WTC11 (cell line): Measurements from ENCODE around the gene SLC22A31. TPM values are rescaled to one million over a fixed set of nuclear protein-coding genes. Genes with fewer than 3 reads are reported as not detected.

Source experiments
- ATAC-seq: fragments of 200-7000 bp; cut with Tn5 transposase; 2 replicates; pipeline ENCODE4 v1.10.0; 2021; ENCODE audit warnings: mild to moderate bottlenecking, moderate library complexity
- CTCF ChIA-PET: fragments of 300-600 bp; sonication (Branson Sonifier 250); formaldehyde crosslinking; loops from one replicate; lab custom pipeline; 2021; ENCODE audit warnings: antibody characterized with exemption; lab: Charles Lee
- POLR2A ChIA-PET: fragments of 350-600 bp; sonication (Branson Sonifier 250); formaldehyde crosslinking; loops from one replicate; lab custom pipeline; 2021; ENCODE audit warnings: antibody characterized with exemption; lab: Charles Lee
- DNase-seq: peaks from one replicate; pipeline ENCODE4 v3.0.0; 2021; ENCODE audit warnings: low spot score
- H3K27ac Mint-ChIP-seq: 2 replicates; pipeline ENCODE4 v1.8.0; 2021; ENCODE audit warnings: mixed read lengths
- H3K27me3 Mint-ChIP-seq: 2 replicates; pipeline ENCODE4 v1.8.0; 2021; ENCODE audit warnings: low read depth, mild to moderate bottlenecking, moderate library complexity, mixed read lengths
- H3K36me3 Mint-ChIP-seq: 2 replicates; pipeline ENCODE4 v1.8.0; 2021; ENCODE audit warnings: mixed read lengths
- H3K4me1 Mint-ChIP-seq: 2 replicates; pipeline ENCODE4 v1.8.0; 2022; ENCODE audit warnings: mixed read lengths
- H3K4me3 Mint-ChIP-seq: 2 replicates; pipeline ENCODE4 v1.8.0; 2021; ENCODE audit warnings: mild to moderate bottlenecking, moderate library complexity, mixed read lengths
- H3K9me3 Mint-ChIP-seq: 2 replicates; pipeline ENCODE4 v1.8.0; 2021; ENCODE audit warnings: mixed read lengths
- ATF1 ChIP-seq: sonication (generic); formaldehyde crosslinking; IDR thresholded peaks from 2 replicates; pipeline ENCODE4 v1.8.1; 2023; ENCODE audit warnings: mild to moderate bottlenecking, moderate library complexity, missing genetic modification reagents
- FOXJ3 ChIP-seq: sonication (generic); formaldehyde crosslinking; IDR thresholded peaks from 2 replicates; pipeline ENCODE4 v1.9.0; 2021; ENCODE audit warnings: missing genetic modification reagents, mild to moderate bottlenecking, borderline replicate concordance
- FOXP1 ChIP-seq: sonication (generic); formaldehyde crosslinking; IDR thresholded peaks from 2 replicates; pipeline ENCODE4 v1.8.0; 2022; ENCODE audit warnings: missing genetic modification reagents, mild to moderate bottlenecking, moderate library complexity, borderline replicate concordance
- NR3C1 ChIP-seq: sonication (generic); formaldehyde crosslinking; conservative IDR thresholded peaks from 2 replicates; pipeline ENCODE4 v1.8.1; 2023; ENCODE audit warnings: low read depth, mild to moderate bottlenecking, missing genetic modification reagents
- RORB ChIP-seq: fragments of 250-450 bp; sonication (Bioruptor Pico); IDR thresholded peaks from 2 replicates; pipeline ENCODE4 v1.9.0; 2021; ENCODE audit warnings: mild to moderate bottlenecking
- SMAD3 ChIP-seq: sonication (generic); formaldehyde crosslinking; IDR thresholded peaks from 2 replicates; pipeline ENCODE4 v1.8.0; 2022; ENCODE audit warnings: missing genetic modification reagents, mild to moderate bottlenecking, borderline replicate concordance
- TEAD1 ChIP-seq: sonication (generic); formaldehyde crosslinking; IDR thresholded peaks from 2 replicates; pipeline ENCODE4 v1.8.0; 2022; ENCODE audit warnings: mild to moderate bottlenecking, missing genetic modification reagents
- ZBTB21 ChIP-seq: sonication (generic); formaldehyde crosslinking; IDR thresholded peaks from 2 replicates; pipeline ENCODE4 v1.8.1; 2023; ENCODE audit warnings: mild to moderate bottlenecking, missing genetic modification reagents, borderline replicate concordance
- ZNF121 ChIP-seq: sonication (generic); formaldehyde crosslinking; IDR thresholded peaks from 2 replicates; pipeline ENCODE4 v1.8.0; 2023; ENCODE audit warnings: missing genetic modification reagents
- ZNF232 ChIP-seq: sonication (generic); formaldehyde crosslinking; IDR thresholded peaks from 2 replicates; pipeline ENCODE4 v1.8.0; 2022; ENCODE audit warnings: mild to moderate bottlenecking, missing genetic modification reagents
- ZNF263 ChIP-seq: sonication (generic); formaldehyde crosslinking; IDR thresholded peaks from 2 replicates; pipeline ENCODE4 v1.8.1; 2022; ENCODE audit warnings: low read depth, mild to moderate bottlenecking, moderate library complexity, missing genetic modification reagents
- ZNF423 ChIP-seq: fragments of 250-450 bp; sonication (Bioruptor Pico); IDR thresholded peaks from 2 replicates; pipeline ENCODE4 v2.1.2; 2022; ENCODE audit warnings: mild to moderate bottlenecking, moderate library complexity
- total RNA-seq: library from RNA; stranded (reverse); gene quantifications from 3 replicates; pipeline ENCODE4 v1.2.3, GENCODE V29; 2021
- TF ChIP-seq, protein P1 (sequence below): sonication (generic); formaldehyde crosslinking; IDR thresholded peaks from 2 replicates; pipeline ENCODE4 v1.8.1; 2023; ENCODE audit warnings: mild to moderate bottlenecking, missing genetic modification reagents, borderline replicate concordance
- TF ChIP-seq, protein P2 (sequence below): sonication (generic); formaldehyde crosslinking; IDR thresholded peaks from 2 replicates; pipeline ENCODE4 v1.8.1; 2023; ENCODE audit warnings: mild to moderate bottlenecking, moderate library complexity, missing genetic modification reagents
- TF ChIP-seq, protein P3 (sequence below): sonication (generic); formaldehyde crosslinking; IDR thresholded peaks from 2 replicates; pipeline ENCODE4 v1.8.1; 2022; ENCODE audit warnings: missing genetic modification reagents, borderline replicate concordance
- TF ChIP-seq, protein P4 (sequence below): fragments of 250-450 bp; sonication (Bioruptor Pico); conservative IDR thresholded peaks from 2 replicates; pipeline ENCODE4 v1.9.0; 2021; ENCODE audit warnings: mild to moderate bottlenecking
- TF ChIP-seq, protein P5 (sequence below): sonication (generic); formaldehyde crosslinking; IDR thresholded peaks from 2 replicates; pipeline ENCODE4 v1.8.1; 2022; ENCODE audit warnings: mild to moderate bottlenecking, missing genetic modification reagents, moderate library complexity, borderline replicate concordance
- TF ChIP-seq, protein P6 (sequence below): sonication (generic); formaldehyde crosslinking; IDR thresholded peaks from 2 replicates; pipeline ENCODE4 v1.8.0; 2023; ENCODE audit warnings: missing genetic modification reagents

The SLC22A31 gene
- total RNA-seq, 1 experiment from 2014 or later = 12.1 TPM

DNA sequence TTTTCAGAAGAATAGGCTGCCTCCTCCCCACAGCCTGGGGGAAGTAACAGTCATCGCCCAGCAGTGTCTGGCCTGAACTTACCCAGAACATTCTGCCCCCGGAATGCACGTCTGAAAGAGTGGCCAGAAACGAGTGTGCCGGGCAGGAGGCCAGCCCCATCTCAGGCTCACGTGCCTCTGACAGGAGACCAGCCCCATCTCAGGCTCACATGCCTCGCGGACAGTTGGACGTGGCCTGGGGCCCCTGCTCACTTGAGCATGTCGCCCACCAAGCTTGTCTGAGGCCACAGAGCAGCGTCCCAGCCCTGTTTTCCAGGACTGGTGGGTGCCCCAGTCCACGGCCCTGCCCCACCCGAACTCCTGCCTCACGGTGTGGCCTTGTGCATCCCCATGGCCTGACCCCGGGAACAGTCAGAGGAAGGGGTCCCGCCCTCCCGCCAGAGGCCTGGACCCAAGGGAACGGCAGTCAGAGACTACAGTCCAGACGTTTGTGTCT lies 45.1 kb downstream of the SLC22A31 start (continued):
- TF ChIP-seq, protein P1, sequence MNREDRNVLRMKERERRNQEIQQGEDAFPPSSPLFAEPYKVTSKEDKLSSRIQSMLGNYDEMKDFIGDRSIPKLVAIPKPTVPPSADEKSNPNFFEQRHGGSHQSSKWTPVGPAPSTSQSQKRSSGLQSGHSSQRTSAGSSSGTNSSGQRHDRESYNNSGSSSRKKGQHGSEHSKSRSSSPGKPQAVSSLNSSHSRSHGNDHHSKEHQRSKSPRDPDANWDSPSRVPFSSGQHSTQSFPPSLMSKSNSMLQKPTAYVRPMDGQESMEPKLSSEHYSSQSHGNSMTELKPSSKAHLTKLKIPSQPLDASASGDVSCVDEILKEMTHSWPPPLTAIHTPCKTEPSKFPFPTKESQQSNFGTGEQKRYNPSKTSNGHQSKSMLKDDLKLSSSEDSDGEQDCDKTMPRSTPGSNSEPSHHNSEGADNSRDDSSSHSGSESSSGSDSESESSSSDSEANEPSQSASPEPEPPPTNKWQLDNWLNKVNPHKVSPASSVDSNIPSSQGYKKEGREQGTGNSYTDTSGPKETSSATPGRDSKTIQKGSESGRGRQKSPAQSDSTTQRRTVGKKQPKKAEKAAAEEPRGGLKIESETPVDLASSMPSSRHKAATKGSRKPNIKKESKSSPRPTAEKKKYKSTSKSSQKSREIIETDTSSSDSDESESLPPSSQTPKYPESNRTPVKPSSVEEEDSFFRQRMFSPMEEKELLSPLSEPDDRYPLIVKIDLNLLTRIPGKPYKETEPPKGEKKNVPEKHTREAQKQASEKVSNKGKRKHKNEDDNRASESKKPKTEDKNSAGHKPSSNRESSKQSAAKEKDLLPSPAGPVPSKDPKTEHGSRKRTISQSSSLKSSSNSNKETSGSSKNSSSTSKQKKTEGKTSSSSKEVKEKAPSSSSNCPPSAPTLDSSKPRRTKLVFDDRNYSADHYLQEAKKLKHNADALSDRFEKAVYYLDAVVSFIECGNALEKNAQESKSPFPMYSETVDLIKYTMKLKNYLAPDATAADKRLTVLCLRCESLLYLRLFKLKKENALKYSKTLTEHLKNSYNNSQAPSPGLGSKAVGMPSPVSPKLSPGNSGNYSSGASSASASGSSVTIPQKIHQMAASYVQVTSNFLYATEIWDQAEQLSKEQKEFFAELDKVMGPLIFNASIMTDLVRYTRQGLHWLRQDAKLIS (CRISPR knock-in tag) = no peak
- TF ChIP-seq ZNF232 (CRISPR knock-in tag) = no peak
- TF ChIP-seq FOXJ3 (CRISPR knock-in tag) = no peak
- TF ChIP-seq, protein P2, sequence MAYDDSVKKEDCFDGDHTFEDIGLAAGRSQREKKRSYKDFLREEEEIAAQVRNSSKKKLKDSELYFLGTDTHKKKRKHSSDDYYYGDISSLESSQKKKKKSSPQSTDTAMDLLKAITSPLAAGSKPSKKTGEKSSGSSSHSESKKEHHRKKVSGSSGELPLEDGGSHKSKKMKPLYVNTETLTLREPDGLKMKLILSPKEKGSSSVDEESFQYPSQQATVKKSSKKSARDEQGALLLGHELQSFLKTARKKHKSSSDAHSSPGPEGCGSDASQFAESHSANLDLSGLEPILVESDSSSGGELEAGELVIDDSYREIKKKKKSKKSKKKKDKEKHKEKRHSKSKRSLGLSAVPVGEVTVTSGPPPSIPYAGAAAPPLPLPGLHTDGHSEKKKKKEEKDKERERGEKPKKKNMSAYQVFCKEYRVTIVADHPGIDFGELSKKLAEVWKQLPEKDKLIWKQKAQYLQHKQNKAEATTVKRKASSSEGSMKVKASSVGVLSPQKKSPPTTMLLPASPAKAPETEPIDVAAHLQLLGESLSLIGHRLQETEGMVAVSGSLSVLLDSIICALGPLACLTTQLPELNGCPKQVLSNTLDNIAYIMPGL (CRISPR knock-in tag) = no peak
- no peak for TF ChIP-seq NR3C1 (CRISPR knock-in tag)
- TF ChIP-seq ZNF423 (CRISPR knock-in tag) = no peak
- TF ChIP-seq, protein P3, sequence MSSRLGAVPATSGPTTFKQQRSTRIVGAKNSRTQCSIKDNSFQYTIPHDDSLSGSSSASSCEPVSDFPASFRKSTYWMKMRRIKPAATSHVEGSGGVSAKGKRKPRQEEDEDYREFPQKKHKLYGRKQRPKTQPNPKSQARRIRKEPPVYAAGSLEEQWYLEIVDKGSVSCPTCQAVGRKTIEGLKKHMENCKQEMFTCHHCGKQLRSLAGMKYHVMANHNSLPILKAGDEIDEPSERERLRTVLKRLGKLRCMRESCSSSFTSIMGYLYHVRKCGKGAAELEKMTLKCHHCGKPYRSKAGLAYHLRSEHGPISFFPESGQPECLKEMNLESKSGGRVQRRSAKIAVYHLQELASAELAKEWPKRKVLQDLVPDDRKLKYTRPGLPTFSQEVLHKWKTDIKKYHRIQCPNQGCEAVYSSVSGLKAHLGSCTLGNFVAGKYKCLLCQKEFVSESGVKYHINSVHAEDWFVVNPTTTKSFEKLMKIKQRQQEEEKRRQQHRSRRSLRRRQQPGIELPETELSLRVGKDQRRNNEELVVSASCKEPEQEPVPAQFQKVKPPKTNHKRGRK (CRISPR knock-in tag) = no peak

DNA sequence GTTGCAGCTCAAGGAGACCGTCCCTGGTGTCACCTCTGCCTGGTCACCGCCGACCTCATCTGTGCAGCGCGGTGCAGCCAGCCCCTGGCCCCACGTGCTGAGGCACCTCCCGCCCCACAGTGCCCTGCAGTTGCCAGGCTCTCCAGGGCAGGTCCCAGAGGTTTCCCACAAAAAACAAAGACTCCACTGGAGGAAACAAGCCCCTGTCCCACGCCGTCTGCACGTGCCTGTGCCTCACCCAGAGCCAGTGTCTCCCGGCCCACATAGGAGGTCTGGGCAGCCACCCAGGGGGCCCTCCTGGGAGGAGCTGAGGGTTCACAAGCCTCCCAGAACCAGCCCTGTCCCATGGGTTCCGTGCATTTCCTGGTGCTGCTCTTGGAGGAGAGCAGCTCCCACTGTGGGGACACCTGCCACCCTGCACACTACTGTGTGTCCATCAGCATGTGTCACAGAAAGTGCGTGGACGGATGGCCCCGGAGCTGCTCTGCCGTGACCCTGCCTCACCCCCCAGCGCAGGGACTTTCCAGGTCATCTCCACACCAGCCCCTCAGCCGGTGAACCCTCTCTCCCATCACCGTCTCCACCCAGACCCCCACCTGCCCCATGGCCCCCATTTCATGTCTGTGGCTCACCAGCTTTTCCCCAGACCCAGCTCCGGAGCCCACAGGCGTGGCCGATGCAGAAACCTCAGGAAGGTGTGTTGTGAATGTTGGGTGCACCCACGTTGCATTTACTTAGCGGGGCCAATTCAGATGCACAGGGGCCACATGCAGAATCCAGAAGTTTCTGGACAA lies 45.8 kb downstream of the SLC22A31 start:
- H3K27ac Mint-ChIP-seq = no peak overlapping the region
- no peaks in the 10 kb centered on the region for H3K4me1 Mint-ChIP-seq
- peaks cover 5% of the 10 kb centered on the region for H3K27me3 Mint-ChIP-seq
- H3K36me3 Mint-ChIP-seq = peaks cover 26% of the 10 kb centered on the region
- no peak overlapping the region for H3K4me3 Mint-ChIP-seq
- TF ChIP-seq, protein P4, sequence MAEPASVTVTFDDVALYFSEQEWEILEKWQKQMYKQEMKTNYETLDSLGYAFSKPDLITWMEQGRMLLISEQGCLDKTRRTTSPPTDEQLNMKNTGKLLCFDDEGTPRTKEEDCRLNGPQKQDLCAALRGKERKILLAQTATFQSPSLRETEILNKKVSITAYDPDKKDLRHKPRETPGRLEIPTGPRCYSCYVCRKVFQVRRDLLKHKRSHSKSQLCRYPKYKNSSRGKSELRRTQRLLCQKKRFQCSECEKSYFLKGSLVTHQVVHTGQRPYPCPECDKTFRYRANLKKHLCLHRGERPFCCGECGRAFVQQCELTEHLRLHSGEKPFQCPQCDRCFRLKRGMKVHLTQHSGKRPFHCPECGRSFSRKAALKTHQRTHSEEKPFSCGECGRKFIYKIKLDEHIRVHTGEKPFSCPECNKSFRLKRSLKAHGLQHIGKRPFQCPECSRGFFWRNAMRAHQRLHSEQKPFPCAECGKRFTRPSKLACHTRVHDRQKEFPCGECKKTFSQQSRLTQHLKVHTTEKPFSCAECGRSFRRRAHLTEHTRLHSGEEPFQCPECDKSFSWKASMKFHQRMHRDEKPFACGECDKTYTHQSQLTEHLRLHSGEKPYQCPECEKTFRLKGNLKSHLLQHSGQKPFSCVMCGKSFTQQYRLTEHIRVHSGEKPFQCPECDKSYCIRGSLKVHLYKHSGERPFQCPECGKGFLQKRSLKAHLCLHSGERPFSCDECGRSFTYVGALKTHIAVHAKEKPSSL (CRISPR knock-in tag) = no peak
- TF ChIP-seq TEAD1 (no peak), ZNF263 (no peak), ZBTB21 (CRISPR knock-in tag) (no peak), SMAD3 (CRISPR knock-in tag) (no peak), ZNF121 (no peak), FOXP1 (CRISPR knock-in tag) (no peak), ATF1 (CRISPR knock-in tag) (no peak), RORB (CRISPR knock-in tag) (no peak)
- TF ChIP-seq, protein P5, sequence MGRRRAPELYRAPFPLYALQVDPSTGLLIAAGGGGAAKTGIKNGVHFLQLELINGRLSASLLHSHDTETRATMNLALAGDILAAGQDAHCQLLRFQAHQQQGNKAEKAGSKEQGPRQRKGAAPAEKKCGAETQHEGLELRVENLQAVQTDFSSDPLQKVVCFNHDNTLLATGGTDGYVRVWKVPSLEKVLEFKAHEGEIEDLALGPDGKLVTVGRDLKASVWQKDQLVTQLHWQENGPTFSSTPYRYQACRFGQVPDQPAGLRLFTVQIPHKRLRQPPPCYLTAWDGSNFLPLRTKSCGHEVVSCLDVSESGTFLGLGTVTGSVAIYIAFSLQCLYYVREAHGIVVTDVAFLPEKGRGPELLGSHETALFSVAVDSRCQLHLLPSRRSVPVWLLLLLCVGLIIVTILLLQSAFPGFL (CRISPR knock-in tag) = no peak
- TF ChIP-seq, protein P6, sequence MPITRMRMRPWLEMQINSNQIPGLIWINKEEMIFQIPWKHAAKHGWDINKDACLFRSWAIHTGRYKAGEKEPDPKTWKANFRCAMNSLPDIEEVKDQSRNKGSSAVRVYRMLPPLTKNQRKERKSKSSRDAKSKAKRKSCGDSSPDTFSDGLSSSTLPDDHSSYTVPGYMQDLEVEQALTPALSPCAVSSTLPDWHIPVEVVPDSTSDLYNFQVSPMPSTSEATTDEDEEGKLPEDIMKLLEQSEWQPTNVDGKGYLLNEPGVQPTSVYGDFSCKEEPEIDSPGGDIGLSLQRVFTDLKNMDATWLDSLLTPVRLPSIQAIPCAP (CRISPR knock-in tag) = no peak
- ChIA-PET POLR2A (no interaction called here), CTCF (interaction anchor here (2.3 kb wide), 1 partner anchor 13 kb away, joined by 13 read pairs; no protein-coding TSS in a partner anchor)
- ATAC-seq (no peak), DNase-seq (no peak)
- peaks cover 19% of the 10 kb centered on the region for H3K9me3 Mint-ChIP-seq
